ENCODE data around the gene NCKAP5. TPM values are rescaled to one million over a fixed set of nuclear protein-coding genes. Genes with fewer than 3 reads are reported as not detected.
A peak's percentile ranks its signal among the peaks of the same experiment; 100 is the strongest.

The NCKAP5 gene
- total RNA-seq, 4 donors from 2014 or later, result 0.55 to 6.6 (median 3.3) TPM; not detected in 1

- intact Hi-C loops (cut with DNase I; ENCODE audit: low total_unique reads), result no loop called here
- Histone ChIP-seq H3K9me3 (no peaks in the 10 kb centered on the region), H3K27me3 (no peaks in the 10 kb centered on the region), H3K4me1 (no peaks in the 10 kb centered on the region), H3K4me3 (no peak overlapping the region), H3K27ac (no peak overlapping the region), H3K36me3 (no peaks in the 10 kb centered on the region)
- no peak for TF ChIP-seq CTCF (IDR thresholded peaks at IDR 0.05)
- no peak for DNase-seq
These were observed 59.6 kb downstream of the NCKAP5 start for GRCh38 chr2:133508546-133509165.

GRCh38 chr2:133506996-133507395 lies 61.3 kb downstream of the NCKAP5 start:
- Histone ChIP-seq H3K9me3 (no peaks in the 10 kb centered on the region), H3K27ac (no peak overlapping the region), H3K4me3 (no peak overlapping the region), H3K4me1 (no peaks in the 10 kb centered on the region), H3K36me3 (no peaks in the 10 kb centered on the region), H3K27me3 (no peaks in the 10 kb centered on the region)
- no peak for DNase-seq
- intact Hi-C loops (cut with DNase I; ENCODE audit: low total_unique reads), result no loop called here
- no peak for TF ChIP-seq CTCF (IDR thresholded peaks at IDR 0.05)
- no peak for TF ChIP-seq POLR2A (IDR thresholded peaks at IDR 0.05)

- intact Hi-C loops (cut with DNase I; ENCODE audit: low total_unique reads), result no loop called here
- peak in 1 of 2 donors; percentile 15 for DNase-seq
- Histone ChIP-seq H3K27ac (no peak overlapping the region), H3K9me3 (no peaks in the 10 kb centered on the region), H3K36me3 (no peaks in the 10 kb centered on the region), H3K4me3 (no peak overlapping the region), H3K27me3 (no peaks in the 10 kb centered on the region), H3K4me1 (no peaks in the 10 kb centered on the region)
- TF ChIP-seq POLR2A (IDR thresholded peaks at IDR 0.05) (no peak), CTCF (IDR thresholded peaks at IDR 0.05) (no peak)
These were observed 63.4 kb downstream of the NCKAP5 start for GRCh38 chr2:133504566-133505505.

- H3K27me3 ChIP-seq, result no peaks in the 10 kb centered on the region
- intact Hi-C loops (cut with DNase I; ENCODE audit: low total_unique reads), result no loop called here
- no peak overlapping the region for H3K27ac ChIP-seq
- no peaks in the 10 kb centered on the region for H3K36me3 ChIP-seq
- no peak for TF ChIP-seq POLR2A (IDR thresholded peaks at IDR 0.05)
- TF ChIP-seq CTCF (IDR thresholded peaks at IDR 0.05), result no peak
- H3K4me1 ChIP-seq, result no peaks in the 10 kb centered on the region
- no peaks in the 10 kb centered on the region for H3K9me3 ChIP-seq
- DNase-seq, result no peak
- no peak overlapping the region for H3K4me3 ChIP-seq
These were observed 64.3 kb downstream of the NCKAP5 start for GRCh38 chr2:133503927-133504326.

- Histone ChIP-seq H3K36me3 (no peaks in the 10 kb centered on the region), H3K4me1 (no peaks in the 10 kb centered on the region), H3K27ac (no peak overlapping the region), H3K4me3 (no peak overlapping the region), H3K27me3 (no peaks in the 10 kb centered on the region), H3K9me3 (no peaks in the 10 kb centered on the region)
- no peak for DNase-seq
- TF ChIP-seq CTCF (IDR thresholded peaks at IDR 0.05) (no peak), POLR2A (IDR thresholded peaks at IDR 0.05) (no peak)
- intact Hi-C loops (cut with DNase I; ENCODE audit: low total_unique reads), result no loop called here
These were observed 64.9 kb downstream of the NCKAP5 start for GRCh38 chr2:133503323-133503722.
